Left hindlimb (tissue), 1 donor: ENCODE results near the gene CNOT6.
"Not testable (repeated sequence)": the region's sequence is repeated elsewhere in the genome, so short reads cannot be mapped to it uniquely, and the experiment has no call there.

Experiments
- DNase-seq: peaks from one replicate; pipeline ENCODE4 v3.0.0-alpha.2; 2018

The CNOT6 gene

DNA sequence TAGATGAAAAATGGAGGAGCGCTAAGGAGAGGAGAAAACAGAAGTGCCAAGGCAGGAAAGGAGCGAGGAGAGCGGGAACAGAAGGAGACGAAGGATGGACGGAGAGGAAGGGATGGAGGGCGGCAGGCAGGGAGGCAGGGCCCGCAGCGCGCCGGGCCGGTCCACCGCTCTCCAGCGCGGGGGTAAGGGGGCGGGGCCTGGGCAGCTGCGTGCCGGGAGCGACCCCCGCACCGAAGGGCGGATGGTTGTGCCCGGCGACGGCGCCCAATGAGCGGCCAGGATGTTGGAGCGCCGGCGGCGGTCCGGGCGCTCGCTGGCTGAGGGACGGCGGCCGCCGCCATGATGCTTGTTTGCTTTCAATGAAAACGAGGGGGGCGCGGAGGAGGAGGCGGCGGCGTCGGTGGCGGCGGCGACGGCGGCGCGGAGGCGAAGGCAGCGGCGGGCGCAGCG lies at the start of gene CNOT6:
CNOT6 (plus strand) TSS at position 320 of the 450 bp plus-strand sequence. CDS start 34,898 bp downstream, outside the sequence.
- peak; percentile 95 for DNase-seq

GRCh38 chr5:180454752-180455151 lies 39.4 kb upstream of the CNOT6 start:
- no peak for DNase-seq

DNA sequence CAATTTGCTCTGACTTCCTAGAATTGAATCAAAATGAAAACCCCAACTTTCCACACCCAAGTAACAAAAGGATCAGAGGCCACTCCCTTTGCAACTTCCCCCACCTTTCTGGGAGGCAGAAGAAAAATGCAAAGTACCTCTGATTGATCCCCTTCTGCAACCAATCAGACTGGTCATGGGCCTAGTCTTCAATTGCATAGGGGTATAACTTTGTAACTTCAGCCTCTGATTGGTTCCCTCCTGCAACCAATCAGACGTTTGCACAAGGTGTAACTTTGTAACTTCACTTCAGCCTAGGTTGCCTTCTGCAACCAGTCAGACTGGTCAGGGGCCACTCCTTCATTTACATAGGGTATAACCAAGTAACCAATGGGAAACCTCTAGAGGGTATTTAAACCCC lies 38.3 kb upstream of the CNOT6 start:
- DNase-seq: no peak

GRCh38 chr5:180456792-180457191 lies 37.4 kb upstream of the CNOT6 start:
- no peak for DNase-seq

- DNase-seq: not testable (repeated sequence)
Observed at GRCh38 chr5:180458852-180459673, 35.1 kb upstream of the CNOT6 start.

- DNase-seq: not testable (repeated sequence)
Observed at GRCh38 chr5:180459674-180460142, 34.5 kb upstream of the CNOT6 start.

- DNase-seq: no peak
Observed at GRCh38 chr5:180460834-180461233, 33.3 kb upstream of the CNOT6 start.

GRCh38 chr5:180461303-180461702 lies 32.9 kb upstream of the CNOT6 start:
- DNase-seq: no peak

DNA sequence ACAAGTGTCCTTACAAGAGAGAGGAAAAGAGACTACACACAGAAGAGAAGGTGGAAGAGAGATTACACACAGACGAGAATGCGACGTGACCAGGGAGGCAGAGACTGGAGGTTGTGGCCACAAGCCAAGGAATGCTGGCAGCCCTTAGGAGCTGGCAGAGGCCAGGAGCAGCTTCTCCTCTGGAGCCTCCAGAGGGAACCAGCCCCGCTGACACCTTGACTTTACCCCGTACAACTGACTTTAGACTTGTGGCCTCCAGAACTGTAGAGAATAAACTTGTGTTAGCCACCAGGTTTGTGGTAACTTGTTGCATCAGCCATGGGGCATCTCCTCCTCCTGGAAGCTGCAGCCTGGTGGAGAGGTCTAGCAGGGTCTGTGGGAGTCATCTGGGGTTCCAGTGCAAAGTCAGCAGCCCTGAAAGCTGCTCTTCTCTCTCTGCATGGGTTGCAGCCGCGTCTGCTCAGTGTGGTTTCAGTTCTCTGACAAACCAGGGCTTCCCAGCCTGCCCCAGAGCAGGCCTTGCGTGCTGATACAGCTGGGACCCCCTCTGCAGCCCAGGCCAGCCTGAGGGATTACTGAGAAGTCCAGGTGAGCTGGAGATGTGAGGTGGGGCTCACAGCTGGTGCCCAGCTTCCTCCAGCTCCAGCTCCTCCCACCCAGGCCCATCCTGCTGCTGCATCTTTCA lies 30.8 kb upstream of the CNOT6 start:
- DNase-seq: no peak

GRCh38 chr5:180463916-180464602 lies 30.1 kb upstream of the CNOT6 start:
- DNase-seq: no peak

GRCh38 chr5:180464603-180464970 lies 29.6 kb upstream of the CNOT6 start:
- no peak for DNase-seq

- DNase-seq: not testable (repeated sequence)
Observed at GRCh38 chr5:180465052-180465451, 29.1 kb upstream of the CNOT6 start.

DNA sequence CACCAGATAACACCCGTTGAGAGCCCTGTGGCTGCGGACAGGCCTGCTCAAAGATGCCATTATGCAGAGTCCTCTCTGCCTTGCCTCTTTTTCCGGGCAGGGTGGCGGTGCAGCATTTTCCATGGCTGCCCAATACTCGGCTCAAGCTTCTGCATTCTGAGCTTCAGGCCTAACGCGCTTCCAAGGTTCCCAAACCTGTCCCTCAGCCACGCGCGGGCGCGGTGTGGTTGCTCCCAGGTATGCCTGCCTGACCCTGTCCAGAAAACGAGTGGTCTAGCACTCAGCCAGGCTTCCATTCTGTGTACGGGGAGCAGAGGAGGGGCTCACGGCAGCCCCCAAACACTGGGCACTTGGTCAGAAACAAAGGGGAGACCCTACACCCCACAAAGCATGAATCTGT lies 27.9 kb upstream of the CNOT6 start:
- no peak for DNase-seq

GRCh38 chr5:180467028-180467975 lies 26.9 kb upstream of the CNOT6 start:
- DNase-seq: no peak

DNA sequence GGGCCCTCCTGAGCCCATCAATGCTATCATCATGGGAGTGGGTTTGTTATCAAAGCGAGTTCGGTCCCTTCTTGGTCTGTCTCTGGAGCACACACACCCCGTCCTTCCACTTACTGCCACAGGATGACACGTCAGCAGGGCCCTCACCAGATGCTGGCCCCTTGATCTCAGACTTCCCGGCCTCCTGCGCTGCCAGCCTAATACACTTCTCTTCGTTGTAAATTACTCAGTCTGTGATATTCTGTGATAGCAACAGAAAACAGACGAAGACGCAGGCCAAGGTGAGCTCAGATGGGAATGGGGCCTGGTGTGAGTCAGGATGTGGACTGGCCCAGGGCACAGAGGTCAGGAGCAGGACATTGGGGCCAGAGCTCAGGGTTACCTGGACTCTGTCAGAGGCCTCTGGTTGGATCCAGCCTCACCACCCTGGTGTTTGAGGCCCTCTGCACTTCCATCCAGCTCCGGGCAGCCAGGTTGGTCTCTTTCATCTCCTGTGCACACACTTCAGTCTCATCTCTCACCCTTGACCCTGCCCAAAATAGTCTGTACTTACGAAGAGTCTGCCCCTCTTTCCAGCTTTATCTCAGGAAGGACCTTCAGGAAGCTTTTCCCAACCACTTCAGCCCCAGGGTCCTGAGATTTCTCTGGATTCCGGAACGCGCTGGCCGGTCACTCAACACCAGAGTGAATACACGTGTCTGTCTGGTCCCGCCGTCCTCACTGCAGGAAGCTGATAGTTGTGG lies 26.0 kb upstream of the CNOT6 start:
- no peak for DNase-seq

DNA sequence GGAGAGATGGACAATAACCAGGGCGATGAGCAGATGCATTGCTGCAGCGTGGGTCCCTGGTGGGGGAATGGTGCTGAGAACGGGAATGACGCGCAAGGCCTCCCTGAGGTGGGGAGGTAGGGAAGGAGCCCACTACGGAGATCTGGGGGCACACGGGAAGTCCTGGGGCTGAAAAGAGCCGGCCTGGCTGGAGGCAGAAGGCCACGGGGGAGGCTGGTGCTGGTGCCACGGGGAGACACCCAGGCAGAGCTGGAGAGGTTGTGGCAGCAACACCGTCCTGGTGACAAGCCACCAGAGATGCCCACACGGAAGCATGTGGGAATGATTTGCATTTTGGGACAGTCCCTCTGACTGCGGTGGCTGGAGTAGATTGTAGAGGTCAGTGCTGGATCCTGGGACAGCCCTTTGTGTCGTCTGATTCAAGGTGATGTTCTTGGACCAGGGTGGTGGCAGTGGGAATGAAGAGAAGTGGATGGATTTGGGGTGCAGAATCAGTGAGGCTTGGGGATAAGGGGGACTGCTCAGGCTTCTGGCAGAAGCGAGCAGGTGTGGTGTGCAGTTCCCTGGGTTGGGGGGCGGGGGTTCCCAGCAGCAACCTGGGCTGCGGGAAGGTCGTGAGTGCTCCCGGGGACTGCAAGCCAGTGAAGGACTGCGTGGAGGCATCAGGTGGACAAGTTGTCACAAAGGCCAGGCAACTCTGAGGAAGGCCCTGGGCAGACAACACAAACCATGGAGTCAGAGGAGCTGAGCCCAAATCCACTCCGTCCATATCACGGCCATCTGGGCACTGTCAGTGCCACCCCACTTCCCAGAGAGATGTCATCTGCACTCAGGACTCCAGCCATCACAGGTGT lies 25.2 kb upstream of the CNOT6 start:
- DNase-seq: no peak

GRCh38 chr5:180469586-180469865 lies 24.7 kb upstream of the CNOT6 start:
- DNase-seq: no peak

GRCh38 chr5:180469866-180470265 lies 24.3 kb upstream of the CNOT6 start:
- DNase-seq: no peak

DNA sequence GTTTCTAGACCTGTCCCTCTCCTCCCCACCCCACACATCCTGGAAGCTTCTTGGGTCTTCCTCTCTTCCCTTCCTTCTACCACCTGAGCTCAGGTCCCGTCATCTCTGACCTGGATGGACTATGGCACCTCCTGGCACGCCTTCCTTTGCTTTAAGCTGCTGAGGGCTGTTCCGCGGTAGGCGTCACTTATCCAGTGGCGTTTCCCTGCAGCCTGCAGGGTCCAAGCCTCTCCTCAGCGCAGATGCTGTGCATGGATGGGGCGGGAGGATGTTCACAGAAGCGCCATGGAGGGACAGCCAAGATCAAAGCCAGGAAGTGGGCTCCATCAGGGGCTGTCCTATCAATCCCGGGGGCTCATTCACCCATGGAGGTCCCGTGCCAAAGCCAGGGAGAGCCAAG lies 23.8 kb upstream of the CNOT6 start:
- DNase-seq: no peak

- peak; percentile 76 for DNase-seq
Observed at GRCh38 chr5:180470966-180471582, 23.1 kb upstream of the CNOT6 start.
